ENCODE data around the gene SPNS1. TPM values are rescaled to one million over a fixed set of nuclear protein-coding genes. Genes with fewer than 3 reads are reported as not detected.
A peak's percentile ranks its signal among the peaks of the same experiment; 100 is the strongest.

The SPNS1 gene
- total and polyA plus RNA-seq, 11 donors = 13.4 to 43.2 (median 19.1) TPM

- ATAC-seq = no peak
- DNase-seq = no peak
- no peak overlapping the region for H3K4me3 ChIP-seq
- no peak for TF ChIP-seq POLR2A (IDR thresholded peaks at IDR 0.05)
- TF ChIP-seq, protein P1, sequence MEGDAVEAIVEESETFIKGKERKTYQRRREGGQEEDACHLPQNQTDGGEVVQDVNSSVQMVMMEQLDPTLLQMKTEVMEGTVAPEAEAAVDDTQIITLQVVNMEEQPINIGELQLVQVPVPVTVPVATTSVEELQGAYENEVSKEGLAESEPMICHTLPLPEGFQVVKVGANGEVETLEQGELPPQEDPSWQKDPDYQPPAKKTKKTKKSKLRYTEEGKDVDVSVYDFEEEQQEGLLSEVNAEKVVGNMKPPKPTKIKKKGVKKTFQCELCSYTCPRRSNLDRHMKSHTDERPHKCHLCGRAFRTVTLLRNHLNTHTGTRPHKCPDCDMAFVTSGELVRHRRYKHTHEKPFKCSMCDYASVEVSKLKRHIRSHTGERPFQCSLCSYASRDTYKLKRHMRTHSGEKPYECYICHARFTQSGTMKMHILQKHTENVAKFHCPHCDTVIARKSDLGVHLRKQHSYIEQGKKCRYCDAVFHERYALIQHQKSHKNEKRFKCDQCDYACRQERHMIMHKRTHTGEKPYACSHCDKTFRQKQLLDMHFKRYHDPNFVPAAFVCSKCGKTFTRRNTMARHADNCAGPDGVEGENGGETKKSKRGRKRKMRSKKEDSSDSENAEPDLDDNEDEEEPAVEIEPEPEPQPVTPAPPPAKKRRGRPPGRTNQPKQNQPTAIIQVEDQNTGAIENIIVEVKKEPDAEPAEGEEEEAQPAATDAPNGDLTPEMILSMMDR (IDR thresholded peaks at IDR 0.05) = no peak
- no peaks in the 10 kb centered on the region for H3K9me3 ChIP-seq
- 70 to 83% (median 77%) methylated on average over 4 of the region's 4 CpGs for WGBS, 4 donors
- H3K36me3 ChIP-seq = no peaks in the 10 kb centered on the region
- H3K27me3 ChIP-seq = no peaks in the 10 kb centered on the region
- intact Hi-C loops (cut with DNase I) = loop anchor here in 5 of 10 donors (5.0 kb wide), 3 partner anchors 69 to 124 kb away; partner anchors contain the start of genes ATXN2L (in 3 of the 5) and ATP2A1 (in 1 of the 5)
- H3K27ac ChIP-seq = no peak overlapping the region
- H3K4me1 ChIP-seq = peaks cover 0 to 24% (median 9%) of the 10 kb centered on the region in 12 donors
Measured at GRCh38 chr16:28946681-28947080, 27.9 kb upstream of the SPNS1 start.

GRCh38 chr16:28950648-28951409 is 23.7 kb upstream of the SPNS1 start, which contains the start of gene NFATC2IP:
NFATC2IP (plus strand) TSS chr16:28950937; CDS start chr16:28951012, 75 bp downstream.
- H3K27me3 ChIP-seq = no peaks in the 10 kb centered on the region
- 0 to 1% (median 1%) methylated on average over 38 to 79 of the region's 79 CpGs for WGBS, 4 donors

GRCh38 chr16:28951410-28951943 is 23.1 kb upstream of the SPNS1 start:
- ATAC-seq (peak in 1 of 4 donors; percentile 53), DNase-seq (peak in 1 of 5 donors; percentile 53)
- no peaks in the 10 kb centered on the region for H3K27me3 ChIP-seq
- 1 to 4% (median 2%) methylated on average over 17 of the region's 17 CpGs for WGBS, 4 donors
- H3K36me3 ChIP-seq = peaks cover 0 to 43% (median 34%) of the 10 kb centered on the region in 9 donors
- H3K4me3 ChIP-seq = peak overlapping the region; percentile 77 to 100 (median 90)
- no peaks in the 10 kb centered on the region for H3K9me3 ChIP-seq
- intact Hi-C loops (cut with DNase I) = loop anchor here in 3 of 10 donors (2.0 to 5.0 kb wide), 3 partner anchors 105 to 1021 kb away; partner anchors contain the start of genes ATXN2L (in 1 of the 3), TAOK2 (in 1 of the 3) and TUFM (in 1 of the 3)
- no peak for TF ChIP-seq POLR2A (IDR thresholded peaks at IDR 0.05)
- TF ChIP-seq, protein P1 (IDR thresholded peaks at IDR 0.05) = no peak
- peaks cover 0 to 21% (median 10%) of the 10 kb centered on the region in 12 donors for H3K4me1 ChIP-seq
- peak overlapping the region in 11 of 12 donors; percentile 79 to 94 (median 84) for H3K27ac ChIP-seq

More at GRCh38 chr16:28950648-28951409, 23.7 kb upstream of the SPNS1 start, which contains the start of gene NFATC2IP:
- peak within 1 kb of the TSS; percentile 79 to 94 (median 84) for H3K27ac ChIP-seq
- intact Hi-C loops (cut with DNase I) = loop anchor here in 4 of 10 donors (1.0 to 5.0 kb wide), 5 partner anchors 26 to 1021 kb away; partner anchors contain the start of genes ATXN2L (in 1 of the 4), RABEP2 (in 1 of the 4), TAOK2 (in 1 of the 4) and TUFM (in 1 of the 4)
- peak within 1 kb of the TSS; percentile 77 to 100 (median 90) for H3K4me3 ChIP-seq
- ATAC-seq = peak; percentile 98 to 100 (median 99)
- H3K4me1 ChIP-seq = peaks cover 0 to 24% (median 12%) of the 10 kb centered on the region in 12 donors
- TF ChIP-seq POLR2A (IDR thresholded peaks at IDR 0.05) = peak in 1 of 2 donors; percentile 41
- TF ChIP-seq, protein P1 (IDR thresholded peaks at IDR 0.05) = no peak
- H3K36me3 ChIP-seq = peaks cover 0 to 37% (median 28%) of the 10 kb centered on the region in 9 donors
- DNase-seq = peak; percentile 100
- no peaks in the 10 kb centered on the region for H3K9me3 ChIP-seq

All from heart left ventricle (tissue), 16 donors.